Middle frontal gyrus (tissue), 1 donor: ENCODE results near the gene HCRT.
"Not testable (repeated sequence)": the region's sequence is repeated elsewhere in the genome, so short reads cannot be mapped to it uniquely, and the experiment has no call there.

Source experiments
- DNase-seq: peaks from one replicate; pipeline ENCODE4 v3.0.0-alpha.2; 2015; ENCODE audit warnings: low spot score; ENCODE audit errors: extremely low spot score

HCRT gene

DNA sequence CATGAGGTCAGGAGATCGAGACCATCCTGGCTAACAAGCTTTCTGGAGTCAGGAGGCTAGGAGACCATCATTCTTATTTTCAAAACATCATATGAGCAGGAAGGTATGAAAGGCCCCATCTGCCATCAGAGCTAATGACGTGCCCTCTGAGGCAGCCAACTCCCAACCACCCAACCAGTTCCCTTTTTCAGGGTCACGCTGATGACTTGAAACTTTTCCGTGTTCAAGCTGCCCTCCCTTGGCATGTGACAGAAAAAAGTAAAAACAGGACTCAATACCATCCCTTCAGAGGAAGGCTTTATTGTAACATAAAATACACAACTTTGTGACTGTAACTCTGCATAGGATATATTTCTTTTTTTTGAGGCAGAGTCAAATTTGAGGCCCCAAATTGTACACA lies 13.6 kb upstream of the HCRT start:
- DNase-seq: no peak

- DNase-seq: no peak
Measured at GRCh38 chr17:42197564-42198156, 12.4 kb upstream of the HCRT start.

GRCh38 chr17:42193969-42194899 lies 9.0 kb upstream of the HCRT start, which contains the start of gene GHDC:
Gene GHDC, minus strand, starts transcription at chr17:42194494. Its CDS starts 913 bp downstream, at chr17:42193581.
- peak; percentile 72 for DNase-seq

- DNase-seq: no peak
Measured at GRCh38 chr17:42193216-42193968, 8.1 kb upstream of the HCRT start.

GRCh38 chr17:42192189-42193126 lies 7.2 kb upstream of the HCRT start:
- DNase-seq: no peak

DNA sequence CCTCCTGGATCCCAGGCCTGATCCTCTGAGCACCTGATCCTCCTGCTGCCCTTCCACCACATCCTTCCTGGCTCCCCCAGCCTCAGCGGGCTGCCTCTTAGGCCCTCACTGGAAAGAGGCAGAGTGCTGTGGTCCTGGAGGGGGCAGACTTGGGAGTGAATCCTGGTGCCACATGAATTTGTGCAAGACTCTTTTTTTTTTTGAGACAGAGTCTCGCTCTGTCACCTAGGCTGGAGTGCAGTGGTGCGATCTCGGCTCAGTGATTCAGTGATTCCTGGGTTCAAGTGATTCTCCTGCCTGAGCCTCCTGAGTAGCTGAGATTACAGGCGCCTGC lies 6.0 kb upstream of the HCRT start:
- no peak for DNase-seq

DNA sequence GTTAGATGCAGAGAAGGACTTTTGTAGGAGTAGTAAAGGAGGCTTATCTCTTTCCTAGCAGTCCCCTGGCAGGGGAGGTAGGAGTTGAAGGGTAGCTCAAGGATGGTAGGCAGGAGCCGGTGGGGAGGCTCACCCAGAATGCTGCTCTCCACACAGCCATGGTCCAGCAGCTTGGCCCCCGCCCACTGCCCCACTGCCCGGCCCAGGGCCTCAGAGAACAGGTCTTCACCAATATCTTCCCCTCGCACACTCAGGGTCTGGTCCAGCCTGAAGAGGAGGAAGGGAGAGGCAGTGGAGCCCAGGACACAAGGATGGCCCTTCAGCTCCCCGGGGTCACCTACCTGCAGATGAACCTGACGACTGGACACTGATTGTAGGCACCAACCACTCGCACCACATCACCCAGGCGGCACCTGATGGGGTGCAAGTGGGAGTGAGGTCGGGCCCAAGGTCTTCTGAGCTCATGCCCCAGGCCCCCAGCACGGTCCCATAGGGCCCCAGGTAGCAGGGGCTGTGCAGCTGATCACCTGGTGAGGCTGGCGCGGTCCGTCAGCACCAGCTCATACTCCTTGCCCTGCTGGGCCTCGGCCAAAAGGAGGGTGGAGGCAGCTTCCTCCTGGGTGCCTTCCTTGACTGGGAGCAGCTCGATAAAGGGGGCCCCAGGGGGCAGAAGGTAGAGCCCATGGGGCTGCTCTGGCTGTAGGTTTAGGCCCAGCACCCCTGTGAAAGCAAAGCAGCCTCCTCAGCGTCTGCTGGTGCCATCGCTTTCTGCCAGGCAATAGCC lies 5.4 kb upstream of the HCRT start:
- DNase-seq: no peak

DNA sequence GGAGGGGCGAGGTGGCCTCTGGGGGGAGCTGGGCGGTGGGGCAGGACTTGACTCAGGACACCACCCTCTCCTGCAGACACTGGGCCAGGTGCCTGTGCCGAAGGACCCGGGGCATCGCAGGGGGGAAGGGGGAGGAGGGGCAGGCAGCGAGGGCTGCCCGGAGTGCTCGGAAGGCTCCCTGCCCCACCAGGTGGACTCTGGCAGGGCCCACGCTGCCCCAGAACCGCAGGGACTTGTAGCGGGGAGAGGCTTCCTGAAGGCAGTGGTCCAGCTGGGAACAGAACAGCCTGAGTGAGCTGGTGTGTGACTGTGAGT lies 4.4 kb upstream of the HCRT start:
- DNase-seq: no peak

GRCh38 chr17:42188749-42189650 lies 3.7 kb upstream of the HCRT start:
- no peak for DNase-seq

- no peak for DNase-seq
Measured at GRCh38 chr17:42187833-42188232, 2.6 kb upstream of the HCRT start.

DNA sequence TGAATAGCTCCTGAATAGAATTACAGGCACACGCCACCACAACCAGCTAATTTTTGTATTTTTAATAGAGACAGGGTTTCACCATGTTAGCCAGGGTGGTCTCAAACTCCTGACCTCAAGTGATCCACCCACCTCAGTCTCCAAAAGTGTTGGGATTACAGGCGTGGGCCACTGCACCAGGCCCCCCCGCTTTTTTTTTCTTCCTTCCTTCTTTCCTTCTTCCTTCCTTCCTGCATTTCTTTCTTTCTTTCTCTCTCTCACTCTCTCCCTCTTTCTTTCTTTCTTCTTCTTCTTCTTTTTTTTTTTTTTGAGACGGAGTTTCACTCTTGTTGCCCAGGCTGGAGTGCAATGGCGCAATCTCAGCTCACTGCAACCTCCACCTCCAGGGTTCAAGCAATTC lies 939 bp upstream of the HCRT start:
- not testable (repeated sequence) for DNase-seq

DNA sequence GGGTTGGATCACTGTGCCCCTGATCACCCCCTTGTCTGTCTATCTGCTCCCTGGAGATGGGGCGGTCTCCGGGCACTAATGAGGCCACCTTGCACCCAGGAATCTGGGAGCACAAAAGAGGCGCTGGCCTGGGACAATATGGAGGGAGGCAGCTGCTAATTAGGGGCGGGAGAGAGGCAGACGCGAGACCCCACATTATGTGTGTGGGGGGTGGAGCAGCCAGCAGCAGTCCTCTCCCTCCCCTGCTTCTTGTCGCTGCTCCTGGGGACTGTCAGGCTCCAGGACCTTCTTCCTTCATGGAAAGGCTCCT lies 324 bp upstream of the HCRT start:
- DNase-seq: no peak

GRCh38 chr17:42183741-42184711 lies 1.2 kb downstream of the HCRT start:
- DNase-seq: no peak

- no peak for DNase-seq
Measured at GRCh38 chr17:42182927-42183734, 2.1 kb downstream of the HCRT start.

DNA sequence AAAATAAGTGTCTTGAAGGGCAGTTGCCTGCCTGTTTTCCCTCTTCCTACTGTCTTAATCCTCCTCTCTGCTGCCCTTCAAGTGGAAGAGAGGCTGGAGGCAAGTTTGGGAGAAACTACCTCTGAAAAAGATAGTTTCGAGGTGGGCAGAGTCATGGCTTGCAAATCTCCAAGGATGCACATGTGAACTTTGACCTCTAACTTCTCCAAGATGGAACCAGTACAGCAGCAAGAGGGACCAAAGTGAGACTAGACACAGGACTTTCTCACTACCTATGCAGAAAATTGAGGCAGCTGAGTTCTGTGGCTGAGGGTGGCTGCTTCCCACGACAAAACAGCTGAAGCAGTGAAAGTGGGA lies 3.4 kb downstream of the HCRT start:
- DNase-seq: no peak

DNA sequence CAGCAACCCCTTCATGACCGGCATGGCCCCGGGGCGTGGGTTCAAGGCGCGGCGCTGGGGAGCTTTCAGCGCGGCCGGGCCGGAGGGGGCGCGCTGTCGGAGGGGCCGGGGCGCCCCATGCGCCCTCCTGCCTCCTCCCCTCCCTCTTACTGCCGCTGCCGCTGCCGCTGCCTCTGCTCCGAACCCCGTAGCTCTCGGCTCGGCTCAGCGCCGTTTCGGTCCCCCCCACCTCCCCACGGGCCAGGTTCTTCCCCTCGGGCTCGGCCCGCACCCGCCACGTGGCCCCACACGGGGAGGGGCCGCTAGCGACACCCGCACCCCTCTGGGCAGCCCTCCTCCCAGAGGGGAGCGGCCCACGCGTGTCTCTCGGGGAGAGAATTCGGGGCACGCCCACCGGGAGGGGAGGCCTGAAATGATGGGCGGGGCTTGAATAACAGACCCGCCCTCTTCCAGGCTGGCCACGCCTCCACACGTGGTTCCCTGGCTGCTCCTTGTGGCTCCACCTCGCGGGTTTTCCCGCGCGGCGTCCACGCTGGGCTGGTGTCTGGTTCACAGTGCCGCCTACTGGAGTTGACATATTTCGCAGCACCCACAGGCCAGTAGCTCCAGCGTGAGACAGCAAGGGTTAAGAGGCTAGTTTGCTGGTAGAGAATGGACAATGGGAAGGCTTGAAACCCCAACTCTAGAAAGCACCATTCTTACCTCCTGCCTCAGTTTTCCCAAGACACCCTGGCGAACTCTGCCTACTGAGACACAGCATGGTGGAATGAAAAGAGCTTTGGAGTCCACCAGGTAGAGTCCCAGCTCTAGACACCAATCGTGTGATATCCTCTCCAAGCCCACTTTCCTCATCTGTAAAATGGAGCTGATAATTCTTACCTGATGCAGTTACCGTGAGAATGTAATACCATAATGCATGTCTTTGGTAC lies 4.1 kb downstream of the HCRT start, which contains the start of gene KCNH4:
Gene KCNH4 (minus strand): TSS at position 221 of the 929 bp plus-strand sequence. CDS start 197 bp downstream, at position 24.
- DNase-seq: peak; percentile 77
